H9 (cell line): ENCODE data around the gene NRXN2. TPM values are rescaled to one million over a fixed set of nuclear protein-coding genes. Genes with fewer than 3 reads are reported as not detected.

Source experiments
- DNase-seq: peaks from one replicate; pipeline ENCODE4 v3.0.0-alpha.2; 2017
- H2AFZ ChIP-seq: one replicate; pipeline ENCODE4 v1.6.1; 2013; ENCODE audit warnings: mild to moderate bottlenecking, low read length, control low read depth, moderate library complexity
- H2AK5ac ChIP-seq: 2 replicates; pipeline ENCODE4 v1.6.1; 2013; ENCODE audit warnings: low read length, control low read depth, mixed read lengths; ENCODE audit not compliant: insufficient read length
- H2BK120ac ChIP-seq: one replicate; pipeline ENCODE4 v1.6.1; 2013; ENCODE audit warnings: low read depth, mild to moderate bottlenecking, low read length, control low read depth, inconsistent platforms; ENCODE audit not compliant: poor library complexity, severe bottlenecking
- H2BK12ac ChIP-seq: 2 replicates; pipeline ENCODE4 v1.6.1; 2013; ENCODE audit warnings: low read length, control low read depth, mixed read lengths, low read depth; ENCODE audit not compliant: insufficient read length
- H2BK15ac ChIP-seq: 2 replicates; pipeline ENCODE4 v1.6.1; 2013; ENCODE audit warnings: low read depth, low read length, control low read depth
- H2BK20ac ChIP-seq: one replicate; pipeline ENCODE4 v1.6.1; 2013; ENCODE audit warnings: low read depth, mild to moderate bottlenecking, low read length, control low read depth, inconsistent platforms; ENCODE audit not compliant: poor library complexity, severe bottlenecking
- H2BK5ac ChIP-seq: 2 replicates; pipeline ENCODE4 v1.6.1; 2013; ENCODE audit warnings: low read length, control low read depth, mixed read lengths; ENCODE audit not compliant: insufficient read length
- H3K14ac ChIP-seq: 2 replicates; pipeline ENCODE4 v1.6.1; 2013; ENCODE audit warnings: low read length, control low read depth; ENCODE audit not compliant: insufficient read depth
- H3K18ac ChIP-seq: 2 replicates; pipeline ENCODE4 v1.6.1; 2013; ENCODE audit warnings: low read depth, mild to moderate bottlenecking, mixed read lengths, low read length, control low read depth; ENCODE audit not compliant: insufficient read length
- H3K23ac ChIP-seq: 2 replicates; pipeline ENCODE4 v1.6.1; 2013; ENCODE audit warnings: low read length, control low read depth, mixed read lengths, low read depth; ENCODE audit not compliant: insufficient read length
- H3K23me2 ChIP-seq: 2 replicates; pipeline ENCODE4 v1.6.1; 2013; ENCODE audit warnings: low read depth, mild to moderate bottlenecking, mixed read lengths, low read length, control low read depth; ENCODE audit not compliant: insufficient read length, poor library complexity, severe bottlenecking
- H3K27ac ChIP-seq: 2 replicates; pipeline ENCODE4 v1.5.1; 2013; ENCODE audit warnings: low read length, control low read depth, mixed read lengths, low read depth; ENCODE audit not compliant: insufficient read length
- H3K27me3 ChIP-seq: 2 replicates; pipeline ENCODE4 v1.6.1; 2013; ENCODE audit warnings: low read length, control low read depth, inconsistent platforms; ENCODE audit not compliant: insufficient read depth
- H3K4ac ChIP-seq: 2 replicates; pipeline ENCODE4 v1.6.1; 2013; ENCODE audit warnings: low read depth, mild to moderate bottlenecking, control low read depth, inconsistent platforms, low read length, moderate library complexity
- H3K4me1 ChIP-seq: 2 replicates; pipeline ENCODE4 v1.6.1; 2013; ENCODE audit warnings: low read length, control low read depth, inconsistent platforms; ENCODE audit not compliant: insufficient read depth
- H3K4me2 ChIP-seq: 2 replicates; pipeline ENCODE4 v1.6.1; 2013; ENCODE audit warnings: low read length, control low read depth, mixed read lengths; ENCODE audit not compliant: insufficient read length, insufficient read depth
- H3K56ac ChIP-seq: 2 replicates; pipeline ENCODE4 v1.6.1; 2013; ENCODE audit warnings: low read depth, mild to moderate bottlenecking, mixed read lengths, low read length, control low read depth; ENCODE audit not compliant: insufficient read length
- H3K79me1 ChIP-seq: 2 replicates; pipeline ENCODE4 v1.6.1; 2013; ENCODE audit warnings: low read depth, mild to moderate bottlenecking, moderate library complexity, low read length, control low read depth, inconsistent platforms; ENCODE audit not compliant: insufficient read depth, poor library complexity, severe bottlenecking
- H3K79me2 ChIP-seq: 2 replicates; pipeline ENCODE4 v1.6.1; 2013; ENCODE audit warnings: low read length, control low read depth, inconsistent platforms; ENCODE audit not compliant: insufficient read depth
- H3K9ac ChIP-seq: 2 replicates; pipeline ENCODE4 v1.6.1; 2013; ENCODE audit warnings: low read length, control low read depth, mixed read lengths; ENCODE audit not compliant: insufficient read length; ENCODE audit errors: extremely low read depth
- H3K9me3 ChIP-seq: one replicate; pipeline ENCODE4 v1.6.1; 2013; ENCODE audit warnings: low read depth, low read length, inconsistent platforms; ENCODE audit not compliant: control insufficient read depth
- H3T11ph ChIP-seq: one replicate; pipeline ENCODE4 v1.6.1; 2013; ENCODE audit warnings: mild to moderate bottlenecking, low read length, control low read depth, inconsistent platforms
- H4K20me1 ChIP-seq: one replicate; pipeline ENCODE4 v1.6.1; 2013; ENCODE audit not compliant: control insufficient read depth, insufficient read length, insufficient read depth
- H4K5ac ChIP-seq: 2 replicates; pipeline ENCODE4 v1.6.1; 2013; ENCODE audit warnings: low read depth, mild to moderate bottlenecking, mixed read lengths, low read length, control low read depth; ENCODE audit not compliant: insufficient read length
- H4K8ac ChIP-seq: replicated peaks from 2 replicates; pipeline ENCODE4 v1.6.1; 2013; ENCODE audit warnings: low read length, control low read depth, mixed read lengths, low read depth; ENCODE audit not compliant: insufficient read length
- H4K91ac ChIP-seq: 2 replicates; pipeline ENCODE4 v1.6.1; 2013; ENCODE audit warnings: low read depth, mild to moderate bottlenecking, moderate library complexity, mixed read lengths, low read length, control low read depth; ENCODE audit not compliant: insufficient read length
- H3K27ac Mint-ChIP-seq, 3 experiments: 2 replicates in 2 of 3; 3 replicates in 1 of 3; pipeline ENCODE4 v1.8.0; 2020 to 2021; ENCODE audit warnings: mixed read lengths in 3 of 3, mild to moderate bottlenecking in 1 of 3, moderate library complexity in 1 of 3
- H3K27me3 Mint-ChIP-seq: 2 replicates; pipeline ENCODE4 v1.8.0; 2021; ENCODE audit warnings: low read depth, mild to moderate bottlenecking, moderate library complexity, mixed read lengths
- H3K36me3 Mint-ChIP-seq, 3 experiments: 2 replicates in 2 of 3; 3 replicates in 1 of 3; pipeline ENCODE4 v1.8.0; 2020 to 2021; ENCODE audit warnings: low read depth in 3 of 3, mixed read lengths in 3 of 3; ENCODE audit not compliant: insufficient read depth in 1 of 3
- H3K4me1 Mint-ChIP-seq, 2 experiments: 2 replicates each; pipeline ENCODE4 v1.8.0; 2020; ENCODE audit warnings: mixed read lengths in 2 of 2
- H3K4me3 Mint-ChIP-seq, 2 experiments: 2 replicates in 1 of 2; 3 replicates in 1 of 2; pipeline ENCODE4 v1.8.0; 2020 to 2021; ENCODE audit warnings: mild to moderate bottlenecking in 2 of 2, mixed read lengths in 2 of 2, moderate library complexity in 1 of 2
- H3K9me3 Mint-ChIP-seq, 2 experiments: 2 replicates in 1 of 2; 3 replicates in 1 of 2; pipeline ENCODE4 v1.8.0; 2020; ENCODE audit warnings: mild to moderate bottlenecking in 2 of 2, mixed read lengths in 2 of 2, moderate library complexity in 1 of 2
- CTCF ChIP-seq: fragments of 200-600 bp; sonication (generic); conservative IDR thresholded peaks from 3 replicates; pipeline ENCODE4 v1.8.0; 2021; ENCODE audit warnings: antibody characterized with exemption, mild to moderate bottlenecking
- WGBS: extraction: QIAGEN DNeasy Blood & Tissue Kit; methylation state at CpG from one replicate; pipeline ENCODE4 v1.1.7; 2013; ENCODE audit warnings: missing lambda C conversion rate, low lambda C conversion rate, mixed read lengths; ENCODE audit not compliant: insufficient read length; ENCODE audit errors: extremely low coverage; 5-methylcytosine and 5-hydroxymethylcytosine counted together
- total RNA-seq: library from RNA; stranded (reverse); gene quantifications from 2 replicates; pipeline ENCODE4 v1.2.1, GENCODE V29; 2021

Gene NRXN2
- total RNA-seq, 1 experiment from 2014 or later = 3.9 TPM

GRCh38 chr11:64736654-64737053, 13.7 kb upstream of the NRXN2 start:
- H3K27me3 Mint-ChIP-seq = peaks cover 31% of the 10 kb centered on the region
- DNase-seq = no peak
- no peak overlapping the region for H2BK120ac ChIP-seq
- H3K36me3 Mint-ChIP-seq = peaks cover 3 to 19% (median 5%) of the 10 kb centered on the region in 3 experiments; a peak in 5 of 7 replicates
- peaks cover 6% of the 10 kb centered on the region for H3K23me2 ChIP-seq
- H3T11ph ChIP-seq = no peak overlapping the region
- H3K4me1 Mint-ChIP-seq = peaks cover 32 to 38% of the 10 kb centered on the region in 2 experiments
- H3K14ac ChIP-seq = no peak overlapping the region
- H4K5ac ChIP-seq = no peak overlapping the region
- no peak overlapping the region for H2BK12ac ChIP-seq
- no peak overlapping the region for H4K91ac ChIP-seq
- no peak overlapping the region for H3K27ac ChIP-seq
- no peak overlapping the region for H2AFZ ChIP-seq
- no peaks in the 10 kb centered on the region for H4K20me1 ChIP-seq
- no peak overlapping the region for H4K8ac ChIP-seq
- H3K4me1 ChIP-seq = peaks cover 3% of the 10 kb centered on the region; the same call in 1 of the 2 replicates
- no peaks in the 10 kb centered on the region for H3K9me3 Mint-ChIP-seq
- H3K4me3 Mint-ChIP-seq = no peak overlapping the region
- no peaks in the 10 kb centered on the region for H3K9me3 ChIP-seq
- no peak for TF ChIP-seq CTCF
- no peaks in the 10 kb centered on the region for H3K79me2 ChIP-seq
- H3K18ac ChIP-seq = no peak overlapping the region
- H2BK15ac ChIP-seq = no peak overlapping the region
- H2BK20ac ChIP-seq = no peak overlapping the region
- no peak overlapping the region for H3K4me2 ChIP-seq
- H3K23ac ChIP-seq = no peak overlapping the region
- no peak overlapping the region for H2BK5ac ChIP-seq
- no peaks in the 10 kb centered on the region for H3K27me3 ChIP-seq
- H3K56ac ChIP-seq = no peak overlapping the region
- no peak overlapping the region for H2AK5ac ChIP-seq
- no peaks in the 10 kb centered on the region for H3K79me1 ChIP-seq
- no peak overlapping the region for H3K27ac Mint-ChIP-seq
- no CpG with 5 or more reads among the region's 15 CpGs for WGBS
- H3K9ac ChIP-seq = no peak overlapping the region
- no peak overlapping the region for H3K4ac ChIP-seq
